HEK293 (cell line): Measurements from ENCODE around the gene SH3TC1.
A peak's percentile ranks its signal among the peaks of the same experiment; 100 is the strongest.

Experiments
- CTCF ChIA-PET: fragments of 350-600 bp; formaldehyde crosslinking; extraction: SDS; loops from one replicate; lab custom pipeline; 2021; ENCODE audit warnings: antibody characterized with exemption; lab: Yijun Ruan, JAX
- POLR2A ChIA-PET: fragments of 300-600 bp; formaldehyde crosslinking; extraction: SDS; loops from one replicate; lab custom pipeline; 2020; ENCODE audit warnings: antibody characterized with exemption, inconsistent platforms; lab: Yijun Ruan, JAX
- H3K27ac ChIP-seq: fragments of 200-500 bp; sonication (Bioruptor generic); 2 replicates; pipeline ENCODE4 v1.5.1; 2014; ENCODE audit warnings: low read depth, low read length, control low read depth, inconsistent platforms; ENCODE audit errors: extremely low read depth
- H3K36me3 ChIP-seq, 2 experiments: fragments of 200-500 bp in 1 of 2; sonication (Bioruptor generic) in 1 of 2; 1 replicate in 1 of 2; 2 replicates in 1 of 2; pipeline ENCODE4 v1.5.1; 2014 to 2017; ENCODE audit warnings: inconsistent platforms in 2 of 2, low read length in 2 of 2; ENCODE audit not compliant: control insufficient read depth in 2 of 2, insufficient read depth in 1 of 2
- H3K4me1 ChIP-seq: fragments of 200-500 bp; sonication (Bioruptor generic); 2 replicates; pipeline ENCODE4 v1.5.1; 2014; ENCODE audit warnings: mild to moderate bottlenecking, low read length, inconsistent platforms; ENCODE audit not compliant: control insufficient read depth, insufficient read depth
- H3K4me3 ChIP-seq: 2 replicates; pipeline ENCODE4 v1.5.1; 2011; ENCODE audit warnings: low read depth, mild to moderate bottlenecking, control low read depth, low read length, moderate library complexity
- H3K9me3 ChIP-seq: fragments of 200-500 bp; sonication (Bioruptor generic); 2 replicates; pipeline ENCODE4 v1.5.1; 2014; ENCODE audit warnings: low read depth, low read length, inconsistent platforms; ENCODE audit not compliant: control insufficient read depth, insufficient read depth
- EGR2 ChIP-seq: fragments of 450-650 bp; formaldehyde crosslinking; IDR thresholded peaks from 2 replicates; pipeline ENCODE4 v1.5.1; 2016; ENCODE audit warnings: low read depth, missing biosample characterization, missing genetic modification characterization
- GLIS1 ChIP-seq: fragments of 450-650 bp; formaldehyde crosslinking; IDR thresholded peaks from 2 replicates; pipeline ENCODE4 v1.5.1; 2016; ENCODE audit warnings: missing biosample characterization, missing genetic modification characterization
- HOXC10 ChIP-seq: sonication (generic); formaldehyde crosslinking; IDR thresholded peaks from 2 replicates; pipeline ENCODE4 v1.8.1; 2023; ENCODE audit warnings: mild to moderate bottlenecking, missing genetic modification reagents
- REPIN1 ChIP-seq: fragments of 450-650 bp; formaldehyde crosslinking; IDR thresholded peaks from 2 replicates; pipeline ENCODE4 v1.5.1; 2017; ENCODE audit warnings: missing biosample characterization, missing genetic modification characterization, low read depth
- SETDB1 ChIP-seq: IDR thresholded peaks from one replicate; pipeline ENCODE4 v1.6.1; 2017; ENCODE audit warnings: mild to moderate bottlenecking, low read length, moderate library complexity, mixed read lengths; ENCODE audit not compliant: insufficient read length
- TCF7L2 ChIP-seq: IDR thresholded peaks from 2 replicates; pipeline ENCODE4 v1.6.1; 2011; ENCODE audit warnings: low read depth, mild to moderate bottlenecking, inconsistent platforms, low read length, moderate library complexity, borderline replicate concordance
- ZBTB1 ChIP-seq: fragments of 450-650 bp; formaldehyde crosslinking; IDR thresholded peaks from 2 replicates; pipeline ENCODE4 v1.5.1; 2016; ENCODE audit warnings: missing biosample characterization, missing genetic modification characterization
- ZIC2 ChIP-seq: fragments of 450-650 bp; formaldehyde crosslinking; IDR thresholded peaks from 2 replicates; pipeline ENCODE4 v1.5.1; 2016; ENCODE audit warnings: missing biosample characterization, missing genetic modification characterization
- ZNF174 ChIP-seq: fragments of 450-650 bp; formaldehyde crosslinking; IDR thresholded peaks from 2 replicates; pipeline ENCODE4 v1.5.0; 2017; ENCODE audit warnings: missing biosample characterization, mild to moderate bottlenecking, missing genetic modification characterization
- ZNF214 ChIP-seq: fragments of 450-650 bp; formaldehyde crosslinking; IDR thresholded peaks from 2 replicates; pipeline ENCODE4 v1.5.1; 2017; ENCODE audit warnings: missing biosample characterization, mild to moderate bottlenecking, missing genetic modification characterization, borderline replicate concordance
- ZNF223 ChIP-seq: fragments of 450-650 bp; formaldehyde crosslinking; IDR thresholded peaks from 2 replicates; pipeline ENCODE4 v1.5.1; 2016; ENCODE audit warnings: missing biosample characterization, missing genetic modification characterization
- ZNF354C ChIP-seq: fragments of 450-650 bp; formaldehyde crosslinking; IDR thresholded peaks from 2 replicates; pipeline ENCODE4 v1.5.1; 2016; ENCODE audit warnings: missing biosample characterization, missing genetic modification characterization, low read depth, borderline replicate concordance
- ZNF792 ChIP-seq: fragments of 450-650 bp; formaldehyde crosslinking; IDR thresholded peaks from 2 replicates; pipeline ENCODE4 v1.5.1; 2016; ENCODE audit warnings: missing biosample characterization, missing genetic modification characterization
- TF ChIP-seq, protein P1 (sequence below): fragments of 450-650 bp; formaldehyde crosslinking; conservative IDR thresholded peaks from 2 replicates; pipeline ENCODE4 v1.5.1; 2016; ENCODE audit warnings: low read depth, missing biosample characterization, missing genetic modification characterization
- TF ChIP-seq, protein P2 (sequence below): fragments of 450-650 bp; formaldehyde crosslinking; IDR thresholded peaks from 2 replicates; pipeline ENCODE4 v1.5.1; 2016; ENCODE audit warnings: missing biosample characterization, missing genetic modification characterization
- TF ChIP-seq, protein P3 (sequence below): fragments of 450-650 bp; formaldehyde crosslinking; IDR thresholded peaks from 2 replicates; pipeline ENCODE4 v1.5.1; 2016; ENCODE audit warnings: missing biosample characterization, missing genetic modification characterization
- TF ChIP-seq, protein P4 (sequence below): fragments of 450-650 bp; formaldehyde crosslinking; IDR thresholded peaks from 2 replicates; pipeline ENCODE4 v1.5.1; 2017; ENCODE audit warnings: missing biosample characterization, missing genetic modification characterization

SH3TC1 gene

DNA sequence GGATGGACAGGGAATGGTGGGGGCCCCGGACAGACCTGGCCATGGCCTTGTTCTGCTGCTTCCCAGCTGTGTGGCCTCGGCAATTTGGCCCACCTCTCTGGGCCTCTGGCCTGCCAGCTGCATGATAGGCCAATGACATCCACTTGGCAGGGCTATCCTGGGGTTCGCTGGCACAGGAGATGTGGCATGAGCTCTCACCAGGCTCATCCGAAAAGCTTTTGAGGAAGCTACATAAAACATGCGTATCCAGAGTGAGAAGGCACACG, 18.1 kb downstream of the SH3TC1 start (continued):
- TF ChIP-seq, protein P1, sequence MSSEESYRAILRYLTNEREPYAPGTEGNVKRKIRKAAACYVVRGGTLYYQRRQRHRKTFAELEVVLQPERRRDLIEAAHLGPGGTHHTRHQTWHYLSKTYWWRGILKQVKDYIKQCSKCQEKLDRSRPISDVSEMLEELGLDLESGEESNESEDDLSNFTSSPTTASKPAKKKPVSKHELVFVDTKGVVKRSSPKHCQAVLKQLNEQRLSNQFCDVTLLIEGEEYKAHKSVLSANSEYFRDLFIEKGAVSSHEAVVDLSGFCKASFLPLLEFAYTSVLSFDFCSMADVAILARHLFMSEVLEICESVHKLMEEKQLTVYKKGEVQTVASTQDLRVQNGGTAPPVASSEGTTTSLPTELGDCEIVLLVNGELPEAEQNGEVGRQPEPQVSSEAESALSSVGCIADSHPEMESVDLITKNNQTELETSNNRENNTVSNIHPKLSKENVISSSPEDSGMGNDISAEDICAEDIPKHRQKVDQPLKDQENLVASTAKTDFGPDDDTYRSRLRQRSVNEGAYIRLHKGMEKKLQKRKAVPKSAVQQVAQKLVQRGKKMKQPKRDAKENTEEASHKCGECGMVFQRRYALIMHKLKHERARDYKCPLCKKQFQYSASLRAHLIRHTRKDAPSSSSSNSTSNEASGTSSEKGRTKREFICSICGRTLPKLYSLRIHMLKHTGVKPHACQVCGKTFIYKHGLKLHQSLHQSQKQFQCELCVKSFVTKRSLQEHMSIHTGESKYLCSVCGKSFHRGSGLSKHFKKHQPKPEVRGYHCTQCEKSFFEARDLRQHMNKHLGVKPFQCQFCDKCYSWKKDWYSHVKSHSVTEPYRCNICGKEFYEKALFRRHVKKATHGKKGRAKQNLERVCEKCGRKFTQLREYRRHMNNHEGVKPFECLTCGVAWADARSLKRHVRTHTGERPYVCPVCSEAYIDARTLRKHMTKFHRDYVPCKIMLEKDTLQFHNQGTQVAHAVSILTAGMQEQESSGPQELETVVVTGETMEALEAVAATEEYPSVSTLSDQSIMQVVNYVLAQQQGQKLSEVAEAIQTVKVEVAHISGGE = no peak
- TF ChIP-seq, protein P2, sequence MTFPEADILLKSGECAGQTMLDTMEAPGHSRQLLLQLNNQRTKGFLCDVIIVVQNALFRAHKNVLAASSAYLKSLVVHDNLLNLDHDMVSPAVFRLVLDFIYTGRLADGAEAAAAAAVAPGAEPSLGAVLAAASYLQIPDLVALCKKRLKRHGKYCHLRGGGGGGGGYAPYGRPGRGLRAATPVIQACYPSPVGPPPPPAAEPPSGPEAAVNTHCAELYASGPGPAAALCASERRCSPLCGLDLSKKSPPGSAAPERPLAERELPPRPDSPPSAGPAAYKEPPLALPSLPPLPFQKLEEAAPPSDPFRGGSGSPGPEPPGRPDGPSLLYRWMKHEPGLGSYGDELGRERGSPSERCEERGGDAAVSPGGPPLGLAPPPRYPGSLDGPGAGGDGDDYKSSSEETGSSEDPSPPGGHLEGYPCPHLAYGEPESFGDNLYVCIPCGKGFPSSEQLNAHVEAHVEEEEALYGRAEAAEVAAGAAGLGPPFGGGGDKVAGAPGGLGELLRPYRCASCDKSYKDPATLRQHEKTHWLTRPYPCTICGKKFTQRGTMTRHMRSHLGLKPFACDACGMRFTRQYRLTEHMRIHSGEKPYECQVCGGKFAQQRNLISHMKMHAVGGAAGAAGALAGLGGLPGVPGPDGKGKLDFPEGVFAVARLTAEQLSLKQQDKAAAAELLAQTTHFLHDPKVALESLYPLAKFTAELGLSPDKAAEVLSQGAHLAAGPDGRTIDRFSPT (tag by site-specific recombination) = no peak
- TF ChIP-seq ZNF792 (tag by site-specific recombination) (no peak), ZNF354C (tag by site-specific recombination) (no peak), ZNF214 (no peak)

DNA sequence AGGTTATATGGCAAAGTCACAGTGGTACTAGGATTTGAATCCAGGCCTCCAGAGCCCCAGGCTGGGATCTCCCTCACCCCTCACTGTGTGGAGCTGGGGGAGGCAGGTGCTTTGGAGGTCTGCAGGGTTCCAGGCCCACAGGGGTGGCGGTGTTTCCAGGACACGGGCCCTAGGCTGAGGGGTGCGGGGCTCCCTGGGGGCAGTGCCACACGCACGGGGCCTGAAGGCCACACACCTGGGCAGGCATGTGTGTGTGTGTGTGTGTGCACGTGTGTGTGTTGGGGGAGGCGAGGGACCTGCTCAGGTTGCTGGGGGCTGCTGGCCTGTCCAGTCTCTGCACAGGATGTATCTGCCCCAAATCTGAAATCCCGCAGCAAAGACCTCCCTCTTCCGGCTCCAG, 18.8 kb downstream of the SH3TC1 start:
- TF ChIP-seq GLIS1 (tag by site-specific recombination) (no peak), REPIN1 (tag by site-specific recombination) (no peak), TCF7L2 (no peak), ZNF223 (tag by site-specific recombination) (no peak), ZIC2 (tag by site-specific recombination) (0 out of 2 replicates have a peak, but pooled peaks have one; percentile 10), HOXC10 (CRISPR knock-in tag) (no peak), SETDB1 (no peak), ZBTB1 (tag by site-specific recombination) (no peak)
- CTCF ChIA-PET = interaction anchor here (1.6 kb wide), 1 partner anchor 41 kb away, joined by 11 read pairs; no protein-coding TSS in a partner anchor
- Histone ChIP-seq H3K4me3 (no peak overlapping the region), H3K36me3 (peaks cover 0 to 14% of the 10 kb centered on the region in 2 experiments; a peak in 1 of 3 replicates), H3K4me1 (no peaks in the 10 kb centered on the region), H3K27ac (no peak overlapping the region), H3K9me3 (no peaks in the 10 kb centered on the region)
- POLR2A ChIA-PET = no interaction called here

DNA sequence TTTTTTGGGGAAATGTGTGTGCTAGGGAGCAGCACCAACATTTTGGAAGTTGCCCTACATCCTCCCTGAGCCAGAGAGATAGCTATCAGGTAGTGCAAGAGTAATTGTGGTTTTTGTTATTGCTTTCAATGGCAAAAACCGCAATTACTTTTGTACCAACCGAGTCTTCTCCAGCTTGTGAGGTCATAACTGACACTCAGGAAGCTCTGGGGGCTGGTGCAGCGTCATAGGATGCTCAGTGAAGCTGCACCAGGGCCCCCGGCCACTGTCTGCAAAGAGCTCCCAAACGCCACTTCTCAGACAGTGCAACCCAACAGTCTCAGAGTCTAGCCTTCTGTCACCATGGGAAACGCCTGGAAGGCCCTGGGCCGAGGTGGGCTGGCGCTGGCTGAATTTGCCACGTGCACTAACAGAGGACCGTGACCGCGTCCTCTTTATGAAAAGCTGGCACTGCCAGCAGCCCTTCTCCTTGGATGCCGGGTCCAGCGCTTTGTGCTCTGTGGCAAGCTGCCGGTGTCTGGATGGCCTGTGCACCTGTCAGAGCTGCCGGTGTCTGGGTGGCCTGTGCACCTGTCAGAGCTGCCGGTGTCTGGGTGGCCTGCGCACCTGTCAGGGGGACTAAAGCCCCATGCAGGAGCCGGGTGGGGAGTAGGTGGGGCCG, 19.4 kb downstream of the SH3TC1 start:
- ChIA-PET POLR2A (interaction anchor here (0.6 kb wide), 1 partner anchor 238 kb away, joined by 4 read pairs; no protein-coding TSS in a partner anchor), CTCF (interaction anchor here (1.6 kb wide), 1 partner anchor 42 kb away, joined by 11 read pairs; no protein-coding TSS in a partner anchor)
- Histone ChIP-seq H3K9me3 (no peaks in the 10 kb centered on the region), H3K4me3 (no peak overlapping the region), H3K4me1 (no peaks in the 10 kb centered on the region), H3K27ac (no peak overlapping the region), H3K36me3 (peaks cover 0 to 16% of the 10 kb centered on the region in 2 experiments; a peak in 1 of 3 replicates)
- no peak for TF ChIP-seq EGR2 (tag by site-specific recombination)
- TF ChIP-seq, protein P3, sequence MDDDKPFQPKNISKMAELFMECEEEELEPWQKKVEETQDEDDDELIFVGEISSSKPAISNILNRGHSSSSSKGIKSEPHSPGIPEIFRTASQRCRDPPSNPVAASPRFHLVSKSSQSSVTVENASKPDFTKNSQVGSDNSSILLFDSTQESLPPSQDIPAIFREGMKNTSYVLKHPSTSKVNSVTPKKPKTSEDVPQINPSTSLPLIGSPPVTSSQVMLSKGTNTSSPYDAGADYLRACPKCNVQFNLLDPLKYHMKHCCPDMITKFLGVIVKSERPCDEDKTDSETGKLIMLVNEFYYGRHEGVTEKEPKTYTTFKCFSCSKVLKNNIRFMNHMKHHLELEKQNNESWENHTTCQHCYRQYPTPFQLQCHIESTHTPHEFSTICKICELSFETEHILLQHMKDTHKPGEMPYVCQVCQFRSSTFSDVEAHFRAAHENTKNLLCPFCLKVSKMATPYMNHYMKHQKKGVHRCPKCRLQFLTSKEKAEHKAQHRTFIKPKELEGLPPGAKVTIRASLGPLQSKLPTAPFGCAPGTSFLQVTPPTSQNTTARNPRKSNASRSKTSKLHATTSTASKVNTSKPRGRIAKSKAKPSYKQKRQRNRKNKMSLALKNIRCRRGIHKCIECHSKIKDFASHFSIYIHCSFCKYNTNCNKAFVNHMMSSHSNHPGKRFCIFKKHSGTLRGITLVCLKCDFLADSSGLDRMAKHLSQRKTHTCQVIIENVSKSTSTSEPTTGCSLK (tag by site-specific recombination) = no peak
- TF ChIP-seq, protein P4, sequence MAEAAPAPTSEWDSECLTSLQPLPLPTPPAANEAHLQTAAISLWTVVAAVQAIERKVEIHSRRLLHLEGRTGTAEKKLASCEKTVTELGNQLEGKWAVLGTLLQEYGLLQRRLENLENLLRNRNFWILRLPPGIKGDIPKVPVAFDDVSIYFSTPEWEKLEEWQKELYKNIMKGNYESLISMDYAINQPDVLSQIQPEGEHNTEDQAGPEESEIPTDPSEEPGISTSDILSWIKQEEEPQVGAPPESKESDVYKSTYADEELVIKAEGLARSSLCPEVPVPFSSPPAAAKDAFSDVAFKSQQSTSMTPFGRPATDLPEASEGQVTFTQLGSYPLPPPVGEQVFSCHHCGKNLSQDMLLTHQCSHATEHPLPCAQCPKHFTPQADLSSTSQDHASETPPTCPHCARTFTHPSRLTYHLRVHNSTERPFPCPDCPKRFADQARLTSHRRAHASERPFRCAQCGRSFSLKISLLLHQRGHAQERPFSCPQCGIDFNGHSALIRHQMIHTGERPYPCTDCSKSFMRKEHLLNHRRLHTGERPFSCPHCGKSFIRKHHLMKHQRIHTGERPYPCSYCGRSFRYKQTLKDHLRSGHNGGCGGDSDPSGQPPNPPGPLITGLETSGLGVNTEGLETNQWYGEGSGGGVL (tag by site-specific recombination) = no peak
- no peak for TF ChIP-seq ZNF174
